HG02759 (cell line): ENCODE results near the gene CCM2.
"Not testable (repeated sequence)": the region's sequence is repeated elsewhere in the genome, so short reads cannot be mapped to it uniquely, and the experiment has no call there.

Source experiments
- ATAC-seq: cut with Tn5 transposase; IDR thresholded peaks from one replicate; pipeline ENCODE4 v1.9.1; 2021; ENCODE audit warnings: mild to moderate bottlenecking, moderate library complexity; ENCODE audit not compliant: unreplicated experiment

CCM2 gene

DNA sequence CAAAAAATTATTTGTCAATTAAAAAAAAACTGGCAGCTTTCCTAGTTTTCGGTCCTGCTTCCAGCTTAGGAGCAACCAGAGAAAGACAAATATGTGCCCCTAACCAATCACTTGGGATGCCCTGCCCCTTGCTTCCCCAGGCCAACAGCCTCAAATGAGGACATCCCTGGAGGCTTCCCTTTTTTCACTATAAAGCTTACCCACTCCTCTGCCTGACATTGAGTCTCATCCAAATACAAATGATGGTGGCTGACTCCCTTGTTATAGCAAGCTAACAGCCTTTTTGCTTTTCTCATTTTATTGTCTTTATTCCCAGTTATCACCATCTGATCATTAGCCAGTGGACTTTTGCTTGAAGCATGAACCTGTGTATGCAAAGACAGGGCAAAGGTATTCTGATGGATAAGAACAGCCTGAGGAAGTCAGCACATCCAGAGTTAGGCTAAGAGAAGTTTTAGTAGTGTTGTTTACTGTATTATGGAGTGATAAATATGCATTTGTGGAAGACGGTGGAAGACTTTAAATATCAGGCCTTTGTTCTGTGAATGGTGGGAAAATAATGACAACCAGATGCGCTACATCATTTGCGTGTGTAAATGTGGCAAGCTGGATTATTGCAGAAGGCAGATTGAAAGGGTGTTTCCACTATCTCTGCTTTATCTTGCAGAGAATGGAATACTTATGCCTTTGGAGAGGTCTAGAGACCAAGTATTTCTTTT is 1.7 kb upstream of the CCM2 start:
- no peak for ATAC-seq

GRCh38 chr7:44999245-45000092 is 532 bp upstream of the CCM2 start:
- peak; percentile 76 for ATAC-seq

DNA sequence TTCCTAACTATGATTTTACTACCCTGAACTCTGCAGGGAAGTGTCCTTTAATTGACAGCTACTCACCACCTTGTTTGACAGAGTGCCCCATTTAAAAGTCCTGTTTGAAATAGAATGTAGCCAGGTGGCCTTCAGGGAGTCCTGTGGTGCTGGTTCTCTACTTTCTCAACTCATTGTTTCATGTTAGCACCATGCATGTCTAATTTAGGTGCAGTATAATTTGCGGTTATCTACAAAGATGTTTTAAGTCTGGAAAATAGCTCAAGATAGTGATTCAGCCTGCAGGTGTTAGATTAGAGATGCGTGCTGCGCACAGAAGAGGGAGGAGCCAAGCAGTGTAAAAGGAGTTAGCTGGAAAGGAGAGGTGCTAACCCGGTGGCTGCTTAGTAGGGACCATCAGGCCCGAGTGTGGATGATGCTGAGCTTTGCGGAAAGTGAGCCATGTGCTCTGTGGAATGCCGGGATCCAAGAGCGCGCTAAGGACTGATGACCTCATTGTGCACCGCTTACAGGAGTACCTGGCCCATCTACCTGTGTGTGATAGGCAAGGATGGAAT is 1.2 kb downstream of the CCM2 start:
- peak; percentile 32 for ATAC-seq

DNA sequence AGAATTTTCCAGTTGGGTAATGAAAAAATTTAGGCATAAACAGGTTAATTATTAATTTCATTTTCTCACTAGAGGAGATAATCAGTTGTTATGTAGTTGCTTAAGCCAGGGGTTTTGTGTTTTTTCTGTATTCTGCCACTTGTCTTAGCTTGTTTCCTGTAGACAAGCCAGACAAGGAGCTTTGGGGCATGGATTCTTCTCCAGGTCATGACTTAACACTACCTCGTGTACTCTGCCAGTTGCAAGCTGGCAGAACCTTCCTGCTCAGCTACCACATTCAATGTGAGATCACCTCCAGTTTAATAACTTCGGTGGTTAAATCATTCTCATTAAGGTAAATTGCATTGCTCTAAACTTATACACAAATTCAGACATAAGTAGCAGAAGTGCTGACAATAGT is 1.8 kb downstream of the CCM2 start:
- no peak for ATAC-seq

DNA sequence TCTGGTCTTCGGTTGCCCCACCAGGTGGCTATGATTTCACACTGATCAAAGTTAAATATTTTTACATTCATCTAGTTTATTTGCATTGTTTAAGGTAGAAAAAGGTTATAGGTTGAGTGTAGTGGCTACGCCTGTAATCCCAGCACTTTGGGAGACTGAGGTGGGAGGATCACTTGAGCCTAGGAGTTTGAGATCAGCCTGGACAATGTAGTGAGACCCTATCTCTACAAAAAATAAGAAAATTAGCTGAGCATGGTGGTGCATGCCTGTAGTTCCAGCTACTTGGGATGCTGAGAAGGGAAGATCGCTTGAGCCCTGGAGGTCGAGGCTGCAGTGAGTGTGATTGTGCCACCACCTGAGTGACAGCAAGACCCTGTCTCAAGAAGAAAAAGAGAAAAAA is 3.8 kb downstream of the CCM2 start:
- no peak for ATAC-seq

GRCh38 chr7:45007106-45007505 is 7.1 kb downstream of the CCM2 start:
- no peak for ATAC-seq

GRCh38 chr7:45007571-45008328 is 7.7 kb downstream of the CCM2 start:
- peak; percentile 65 for ATAC-seq

DNA sequence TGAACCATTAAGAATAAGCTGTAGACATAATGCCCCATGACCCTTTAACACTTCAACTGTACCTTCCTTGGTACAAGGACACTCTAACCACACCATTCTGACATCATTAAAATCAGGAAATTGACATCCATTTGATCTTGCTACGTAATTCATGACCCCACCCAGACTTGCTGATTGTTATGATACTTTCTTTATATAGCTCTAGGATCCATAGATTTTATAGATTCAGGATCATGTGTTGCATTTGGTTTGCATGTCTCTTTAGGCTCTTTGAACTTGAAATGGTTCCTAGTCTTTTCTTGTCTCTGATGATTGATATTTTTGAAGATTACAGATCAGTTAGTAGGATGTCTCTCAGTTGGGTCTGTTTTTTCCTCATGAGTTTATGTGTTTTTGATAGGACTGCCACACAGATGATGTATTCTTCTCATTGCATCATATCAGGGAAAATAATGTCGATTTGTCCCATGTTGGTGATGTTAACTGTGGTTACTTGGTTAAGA is 13.5 kb downstream of the CCM2 start:
- no peak for ATAC-seq

GRCh38 chr7:45015313-45015712 is 15.3 kb downstream of the CCM2 start:
- no peak for ATAC-seq

DNA sequence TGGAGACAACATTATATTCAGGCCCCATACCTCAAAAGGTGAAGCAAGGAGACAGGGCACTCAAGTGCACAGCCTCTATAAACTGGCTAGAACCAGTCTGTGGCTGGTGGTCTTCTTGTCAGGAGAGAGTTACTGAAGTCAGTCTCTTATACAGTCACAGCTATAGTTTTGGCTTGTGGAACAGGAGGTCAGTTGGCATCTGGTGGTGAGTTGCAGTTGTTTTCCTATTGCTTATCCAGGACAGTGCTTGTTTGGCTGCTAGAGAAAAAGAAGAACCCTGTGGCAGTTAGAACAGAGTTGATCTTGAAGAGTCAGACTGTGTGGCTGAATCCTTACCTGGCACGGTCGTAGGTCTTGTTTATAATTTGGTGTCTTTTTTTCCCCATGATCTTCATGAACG is 17.3 kb downstream of the CCM2 start:
- ATAC-seq: no peak

GRCh38 chr7:45020915-45021314 is 20.9 kb downstream of the CCM2 start:
- no peak for ATAC-seq

GRCh38 chr7:45021604-45022296 is 21.7 kb downstream of the CCM2 start:
- peak; percentile 82 for ATAC-seq

DNA sequence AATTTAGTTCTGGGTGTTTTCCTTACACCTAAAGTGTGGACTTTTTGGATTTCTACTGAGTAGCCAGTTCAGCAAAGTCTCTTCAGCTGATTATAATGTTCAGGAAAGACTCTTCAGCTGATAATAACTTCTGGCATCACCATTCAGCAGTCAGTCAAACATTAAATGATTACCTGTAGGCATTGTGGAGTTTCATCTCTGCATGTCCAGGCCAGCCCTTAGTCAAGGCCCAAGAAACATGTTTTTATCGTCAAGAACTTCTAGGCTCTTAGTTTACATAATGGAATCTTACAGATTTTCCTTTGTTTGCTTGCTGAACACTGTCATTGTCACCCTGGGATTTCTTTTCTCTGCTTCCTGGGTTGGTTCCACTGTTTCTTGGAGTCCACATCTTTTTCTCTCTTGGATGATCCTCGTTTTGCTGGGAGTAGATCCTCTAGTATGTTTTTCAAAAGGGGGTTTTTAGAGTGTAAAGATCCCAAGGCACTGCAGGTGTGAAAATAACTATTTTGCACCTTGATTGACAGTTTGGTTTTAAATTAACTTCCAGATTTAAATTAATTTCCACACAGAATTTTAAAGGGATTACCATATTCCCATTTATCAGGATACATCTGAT is 24.2 kb downstream of the CCM2 start:
- no peak for ATAC-seq

DNA sequence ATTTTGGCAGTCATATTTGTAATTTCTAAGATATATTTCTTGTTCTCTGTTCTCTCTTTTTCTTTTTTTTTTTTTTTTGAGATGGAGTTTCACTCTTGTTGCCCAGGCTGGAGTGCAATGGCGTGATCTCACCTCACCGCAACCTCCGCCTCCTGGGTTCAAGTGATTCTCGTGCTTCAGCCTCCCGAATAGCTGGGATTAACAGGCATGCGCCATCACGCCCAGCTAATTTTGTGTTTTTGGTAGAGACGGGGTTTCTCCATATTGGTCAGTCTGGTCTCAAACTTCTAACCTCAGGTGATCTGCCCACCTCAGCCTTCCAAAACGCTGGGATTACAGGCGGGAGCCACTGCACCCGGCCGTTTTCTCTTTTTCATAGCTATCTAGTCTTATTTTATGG is 25.5 kb downstream of the CCM2 start:
- ATAC-seq: not testable (repeated sequence)

- ATAC-seq: no peak
These were observed 26.0 kb downstream of the CCM2 start for GRCh38 chr7:45026013-45026412.

DNA sequence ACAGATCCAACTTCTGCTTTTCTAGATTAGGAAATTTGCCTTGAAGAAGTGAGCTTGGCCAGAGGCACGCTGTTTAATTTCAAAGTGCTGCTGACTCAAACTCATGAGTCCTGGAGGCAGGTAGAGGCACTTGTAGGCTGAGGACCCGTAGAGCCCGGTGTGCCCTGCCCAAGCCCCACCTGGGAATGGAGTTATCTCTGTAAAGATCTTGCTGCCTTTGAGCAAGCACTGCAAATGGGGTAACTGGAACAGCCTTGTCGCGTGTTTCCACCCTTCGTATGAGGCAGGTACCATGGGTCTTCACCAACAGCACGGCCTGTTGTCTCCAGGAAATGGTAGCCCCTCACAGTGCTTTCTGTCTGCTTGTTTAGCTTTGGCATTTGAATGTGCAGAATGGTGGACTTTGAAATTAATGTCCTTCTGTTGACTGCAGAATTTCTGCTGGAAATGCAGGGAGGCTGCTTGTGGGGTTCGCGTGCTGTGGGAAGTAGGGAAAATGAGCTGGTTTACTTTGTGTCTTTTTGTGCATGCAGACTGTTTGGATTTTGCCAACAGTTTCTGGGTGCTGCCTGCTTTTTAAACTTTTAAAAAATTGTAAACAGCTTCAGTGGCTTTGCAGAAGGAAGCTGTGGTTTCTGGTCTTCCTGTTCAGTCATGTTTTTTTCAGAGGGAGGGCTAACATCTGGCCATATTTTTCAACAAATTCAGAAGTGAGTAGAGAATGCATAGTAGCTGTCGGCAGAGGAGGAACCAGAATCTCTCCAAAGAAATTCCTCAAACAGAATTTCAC is 27.2 kb downstream of the CCM2 start:
- peak; percentile 49 for ATAC-seq

GRCh38 chr7:45027774-45028114 is 27.7 kb downstream of the CCM2 start:
- peak; percentile 27 for ATAC-seq

DNA sequence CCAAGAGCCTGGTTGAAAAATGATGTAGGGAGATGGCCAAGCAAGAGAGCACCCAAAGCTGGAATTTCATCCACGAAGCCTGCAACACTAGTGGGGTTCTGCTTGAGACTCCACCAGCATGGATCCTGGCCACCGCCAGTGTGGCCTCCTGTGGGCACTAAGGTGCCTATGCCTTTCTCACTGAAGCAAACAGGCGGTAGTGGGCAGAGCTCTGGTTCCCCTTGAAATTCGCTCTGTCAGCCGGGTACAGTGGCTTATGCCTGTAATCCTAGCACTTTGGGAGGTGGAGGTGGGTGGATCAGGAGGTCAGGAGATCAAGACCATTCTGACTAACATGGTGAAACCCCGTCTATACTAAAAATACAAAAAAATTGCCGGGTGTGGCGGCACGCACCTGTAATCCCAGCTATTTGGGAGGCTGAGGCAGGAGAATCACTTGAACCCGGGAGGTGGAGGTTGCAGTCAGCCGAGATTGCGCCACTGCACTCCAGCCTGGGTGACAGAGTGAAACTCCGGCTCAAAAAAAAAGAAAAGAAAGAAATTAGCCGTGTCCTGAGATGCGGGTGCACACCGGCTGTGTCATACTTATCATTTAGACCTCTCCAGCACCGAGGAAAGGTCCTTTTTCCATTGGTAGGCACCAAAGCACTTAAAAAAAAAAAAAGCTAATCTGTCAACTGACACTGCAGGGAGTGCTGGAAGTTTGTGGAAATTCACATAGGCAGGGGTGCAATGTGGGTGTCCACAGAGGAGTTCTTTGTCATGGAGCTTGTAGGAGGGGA is 28.3 kb downstream of the CCM2 start:
- ATAC-seq: no peak

DNA sequence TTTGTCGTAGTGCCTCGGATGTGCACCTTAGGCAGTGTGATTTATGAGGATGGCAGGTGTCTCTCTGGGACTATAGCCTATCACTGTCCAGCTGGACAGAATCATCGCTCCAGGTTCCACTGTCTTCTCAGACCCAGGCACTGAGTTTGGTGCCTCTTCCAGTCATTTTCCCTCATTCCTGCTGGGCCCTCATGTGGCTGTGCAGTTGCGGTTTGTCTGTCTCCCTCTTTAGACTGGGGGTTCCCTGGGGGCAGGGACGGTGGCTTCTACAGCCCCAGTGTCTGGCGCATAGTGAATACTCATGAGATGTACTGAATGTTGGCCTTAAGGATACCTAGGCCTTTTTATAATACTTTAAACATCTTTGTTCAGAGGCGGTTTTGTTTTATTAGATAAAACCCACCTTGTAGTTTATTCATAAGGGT is 28.9 kb downstream of the CCM2 start:
- no peak for ATAC-seq
